Natural killer cell (primary cell): ENCODE measurements around the gene PCDHGB7. TPM values are rescaled to one million over a fixed set of nuclear protein-coding genes. Genes with fewer than 3 reads are reported as not detected.
"Not testable (repeated sequence)": the region's sequence is repeated elsewhere in the genome, so short reads cannot be mapped to it uniquely, and the experiment has no call there.

Source experiments
- ATAC-seq, 3 donors: fragments of 150-1000 bp in 2 of 3; fragments of 200-7000 bp in 1 of 3; cut with Tn5 transposase; 1 replicate in 1 of 3; 2 replicates in 2 of 3; pipeline ENCODE4 v1.10.0; 2021; ENCODE audit warnings: mild to moderate bottlenecking in 2 of 3, moderate library complexity in 2 of 3
- DNase-seq, 2 donors: peaks; one replicate each; pipeline versions ENCODE4 v3.0.0 to v3.0.0-alpha.2; 2013 to 2021; ENCODE audit warnings: mixed read lengths in 1 of 2
- H3K27ac ChIP-seq: one replicate; pipeline ENCODE4 v1.5.1; 2013; ENCODE audit warnings: mild to moderate bottlenecking, low read length
- H3K27me3 ChIP-seq: one replicate; pipeline ENCODE4 v1.6.1; 2013; ENCODE audit warnings: low read length; ENCODE audit not compliant: control insufficient read depth, insufficient read depth
- H3K36me3 ChIP-seq: one replicate; pipeline ENCODE4 v1.6.1; 2013; ENCODE audit warnings: low read length; ENCODE audit not compliant: control insufficient read depth, insufficient read depth
- H3K4me1 ChIP-seq: one replicate; pipeline ENCODE4 v1.6.1; 2013; ENCODE audit warnings: low read length; ENCODE audit not compliant: control insufficient read depth, insufficient read depth
- H3K4me3 ChIP-seq: one replicate; pipeline ENCODE4 v1.5.1; 2013; ENCODE audit warnings: low read length
- H3K9me3 ChIP-seq: one replicate; pipeline ENCODE4 v1.6.1; 2013; ENCODE audit warnings: low read length; ENCODE audit not compliant: control insufficient read depth, insufficient read depth
- H3K27ac Mint-ChIP-seq, 2 donors: one replicate each; pipeline ENCODE4 v1.8.0; 2022; ENCODE audit warnings: mild to moderate bottlenecking in 2 of 2, mixed read lengths in 2 of 2, moderate library complexity in 1 of 2
- H3K27me3 Mint-ChIP-seq, 2 donors: one replicate each; pipeline ENCODE4 v1.8.0; 2022; ENCODE audit warnings: low read depth in 2 of 2, mixed read lengths in 2 of 2
- H3K36me3 Mint-ChIP-seq: one replicate; pipeline ENCODE4 v1.8.0; 2022; ENCODE audit warnings: mixed read lengths
- H3K4me1 Mint-ChIP-seq, 2 donors: one replicate each; pipeline ENCODE4 v1.8.0; 2022; ENCODE audit warnings: mixed read lengths in 2 of 2
- H3K4me3 Mint-ChIP-seq: one replicate; pipeline ENCODE4 v1.8.0; 2022; ENCODE audit warnings: mild to moderate bottlenecking, moderate library complexity, mixed read lengths
- H3K9me3 Mint-ChIP-seq, 2 donors: one replicate each; pipeline ENCODE4 v1.8.0; 2022; ENCODE audit warnings: mixed read lengths in 2 of 2
- CTCF ChIP-seq: fragments of 200-600 bp; IDR thresholded peaks from one replicate; pipeline ENCODE4 v1.8.0; 2022; ENCODE audit warnings: antibody characterized with exemption
- WGBS: methylation state at CpG from one replicate; pipeline ENCODE4 v1.1.7; 2013; ENCODE audit warnings: missing lambda C conversion rate; ENCODE audit not compliant: insufficient coverage; 5-methylcytosine and 5-hydroxymethylcytosine counted together
- intact Hi-C: fragments of 100-400 bp; cut with micrococcal nuclease; formaldehyde crosslinking; loops from one replicate; pipeline ENCODE4 v1.14.2; 2022
- total RNA-seq, 4 donors: library from RNA; stranded (reverse); fragments of 120-200 nt in 1 of 4; gene quantifications; one replicate each; pipeline versions ENCODE4 v1.2.3 to v1.2.4, GENCODE V29; 2013 to 2022

The PCDHGB7 gene
- total RNA-seq, 3 donors from 2014 or later (not counting 1 experiment from before 2014, with no cell fraction given): 0.68 to 1.6 (median 1.2) TPM

- H3K36me3 ChIP-seq, H3K36me3 Mint-ChIP-seq, H3K4me3 ChIP-seq, H3K27ac Mint-ChIP-seq, H3K4me1 Mint-ChIP-seq, H3K4me1 ChIP-seq, H3K9me3 Mint-ChIP-seq, H3K27ac ChIP-seq: not testable (repeated sequence)
- peak in 1 of 2 donors; percentile 10 for DNase-seq
- Histone ChIP-seq H3K9me3 (peaks cover 41% of the 10 kb centered on the region), H3K27me3 (peaks cover 60% of the 10 kb centered on the region)
- peaks cover 66 to 75% of the 10 kb centered on the region in 2 donors for H3K27me3 Mint-ChIP-seq
- peak within 1 kb of the TSS; percentile 78 for H3K4me3 Mint-ChIP-seq
- ATAC-seq: peak; percentile 81 to 89 (median 84)
- 16% methylated on average over 16 of the region's 40 CpGs for WGBS
- intact Hi-C loops: loop anchor here (5.0 kb wide), 1 partner anchor 35 kb away; the partner anchor contains the start of gene PCDHGA11
- TF ChIP-seq CTCF: peak; percentile 15
Measured at GRCh38 chr5:141387557-141388311, 29.7 kb upstream of the PCDHGB7 start, which contains the start of gene PCDHGB4. Gene PCDHGB4, plus strand, starts transcription at chr5:141387698. Its CDS starts 187 bp downstream, at chr5:141387885.

- peaks cover 7% of the 10 kb centered on the region for H3K36me3 Mint-ChIP-seq
- intact Hi-C loops: loop anchor here (5.0 kb wide), 1 partner anchor 34 kb away; the partner anchor contains the start of gene PCDHGA11
- ATAC-seq: no peak
- H3K27ac ChIP-seq: no peak overlapping the region
- H3K4me1 ChIP-seq: no peaks in the 10 kb centered on the region
- peaks cover 56% of the 10 kb centered on the region for H3K27me3 ChIP-seq
- H3K27ac Mint-ChIP-seq: no peak overlapping the region
- no peaks in the 10 kb centered on the region for H3K4me1 Mint-ChIP-seq
- no peak for TF ChIP-seq CTCF
- peaks cover 41% of the 10 kb centered on the region for H3K9me3 ChIP-seq
- no peak for DNase-seq
- 66% methylated on average over 7 of the region's 10 CpGs for WGBS
- H3K27me3 Mint-ChIP-seq: peaks cover 64 to 75% of the 10 kb centered on the region in 2 donors
- no peak overlapping the region for H3K4me3 Mint-ChIP-seq
- H3K4me3 ChIP-seq: no peak overlapping the region
- peaks cover 0 to 5% of the 10 kb centered on the region in 2 donors for H3K9me3 Mint-ChIP-seq
- no peaks in the 10 kb centered on the region for H3K36me3 ChIP-seq
Measured at GRCh38 chr5:141388661-141389060, 28.8 kb upstream of the PCDHGB7 start.

- Histone ChIP-seq H3K4me1 (no peaks in the 10 kb centered on the region), H3K4me3 (no peak overlapping the region), H3K27me3 (peaks cover 60% of the 10 kb centered on the region), H3K36me3 (no peaks in the 10 kb centered on the region), H3K9me3 (peaks cover 44% of the 10 kb centered on the region), H3K27ac (no peak overlapping the region)
- Mint-ChIP-seq H3K4me3 (no peak overlapping the region), H3K36me3 (peaks cover 7% of the 10 kb centered on the region), H3K9me3 (peaks cover 0 to 8% of the 10 kb centered on the region in 2 donors), H3K27ac (no peak overlapping the region), H3K27me3 (peaks cover 64 to 81% of the 10 kb centered on the region in 2 donors), H3K4me1 (no peaks in the 10 kb centered on the region)
- WGBS: 50% methylated on average over 77 of the region's 77 CpGs
- no peak for ATAC-seq
- no peak for DNase-seq
- intact Hi-C loops: loop anchor here (5.0 kb wide), 1 partner anchor 33 kb away; the partner anchor contains the start of gene PCDHGA11
- TF ChIP-seq CTCF: no peak
Measured at GRCh38 chr5:141389153-141390042, 28.1 kb upstream of the PCDHGB7 start.
